HT-29 (cell line): ENCODE data around the gene CAMTA1. TPM values are rescaled to one million over a fixed set of nuclear protein-coding genes. Genes with fewer than 3 reads are reported as not detected.

Experiments used
- DNase-seq: peaks from one replicate; pipeline ENCODE4 v3.0.0-alpha.2; 2015; ENCODE audit warnings: low spot score
- total RNA-seq: library from RNA; depleted of rRNA; stranded (reverse); fragments of >200 nt; shearing (Covaris generic); gene quantifications from 2 replicates; pipeline ENCODE4 v1.2.3, GENCODE V29; 2014

Gene CAMTA1
- total RNA-seq, 1 experiment from 2014 or later, result 62.2 TPM

- DNase-seq, result no peak
These were observed 782.8 kb downstream of the CAMTA1 start for GRCh38 chr1:7568053-7568452.

GRCh38 chr1:7568901-7569524, 783.8 kb downstream of the CAMTA1 start:
- no peak for DNase-seq

GRCh38 chr1:7570311-7570710, 785.1 kb downstream of the CAMTA1 start:
- no peak for DNase-seq

- DNase-seq, result no peak
These were observed 787.4 kb downstream of the CAMTA1 start for GRCh38 chr1:7572654-7573152.

GRCh38 chr1:7573481-7573880, 788.2 kb downstream of the CAMTA1 start:
- no peak for DNase-seq

GRCh38 chr1:7574121-7575040, 789.1 kb downstream of the CAMTA1 start:
- DNase-seq, result no peak

GRCh38 chr1:7575041-7575400, 789.8 kb downstream of the CAMTA1 start:
- no peak for DNase-seq

- no peak for DNase-seq
These were observed 791.8 kb downstream of the CAMTA1 start for GRCh38 chr1:7576946-7577657.

GRCh38 chr1:7578206-7578605, 793.0 kb downstream of the CAMTA1 start:
- no peak for DNase-seq

GRCh38 chr1:7579016-7579415, 793.8 kb downstream of the CAMTA1 start:
- DNase-seq, result no peak

GRCh38 chr1:7579831-7580804, 794.9 kb downstream of the CAMTA1 start:
- no peak for DNase-seq

- no peak for DNase-seq
These were observed 795.9 kb downstream of the CAMTA1 start for GRCh38 chr1:7580923-7581753.

- no peak for DNase-seq
These were observed 796.7 kb downstream of the CAMTA1 start for GRCh38 chr1:7581754-7582459.

GRCh38 chr1:7582460-7582972, 797.3 kb downstream of the CAMTA1 start:
- DNase-seq, result no peak

- DNase-seq, result no peak
These were observed 798.2 kb downstream of the CAMTA1 start for GRCh38 chr1:7583291-7584096.

- DNase-seq, result no peak
These were observed 798.9 kb downstream of the CAMTA1 start for GRCh38 chr1:7584157-7584556.

GRCh38 chr1:7584643-7585042, 799.4 kb downstream of the CAMTA1 start:
- DNase-seq, result no peak

- no peak for DNase-seq
These were observed 800.1 kb downstream of the CAMTA1 start for GRCh38 chr1:7585216-7585907.
